ELR (cell line): ENCODE results near the gene NBPF1.
"Not testable (repeated sequence)": the region's sequence is repeated elsewhere in the genome, so short reads cannot be mapped to it uniquely, and the experiment has no call there.

Experiments
- DNase-seq: peaks from one replicate; pipeline ENCODE4 v3.0.0-alpha.2; 2015; ENCODE audit warnings: low read depth

NBPF1 gene

DNA sequence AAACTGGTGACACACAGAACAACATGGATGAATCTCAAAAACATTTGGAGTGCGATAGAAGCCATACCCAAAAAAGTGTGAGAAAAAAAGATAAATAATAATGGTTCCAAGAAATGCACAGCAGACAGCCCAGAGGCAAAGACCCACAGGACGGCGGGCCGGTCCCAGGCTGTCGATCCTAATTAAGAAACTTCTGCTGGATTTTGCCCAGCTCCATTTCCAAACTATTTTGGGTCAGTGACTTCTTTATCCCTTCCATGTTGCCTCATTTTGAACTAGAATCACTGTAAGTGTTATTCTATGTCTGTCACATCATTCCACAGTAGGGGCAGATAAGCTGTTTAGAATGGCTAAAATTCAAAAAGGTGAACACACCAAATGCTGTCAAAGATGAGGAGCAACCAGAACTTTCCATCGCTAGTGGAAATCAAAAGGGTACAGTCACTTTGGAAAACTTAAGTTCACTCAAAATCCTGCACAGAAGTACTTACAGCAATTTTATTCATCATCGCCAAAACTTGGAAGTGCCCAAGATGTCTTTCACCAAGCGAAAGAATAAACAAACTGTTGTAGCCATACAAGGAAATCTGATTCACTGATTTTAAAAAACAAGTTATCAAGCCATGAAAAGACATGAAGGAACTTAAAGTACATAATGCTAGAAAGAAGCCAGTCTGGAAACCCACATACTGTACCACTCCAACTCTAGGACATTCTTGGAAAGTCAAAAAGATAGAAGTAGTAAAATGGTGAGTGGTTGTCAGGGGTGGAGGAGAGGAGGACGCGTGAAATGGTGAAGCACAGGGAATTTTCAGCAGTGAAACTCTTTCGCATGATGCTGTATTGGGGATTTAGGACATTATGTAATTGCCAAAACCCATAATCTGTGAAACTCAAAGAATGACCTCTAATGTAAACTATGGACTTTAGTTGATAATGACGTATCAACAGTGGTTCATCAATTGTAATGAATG is 7.5 kb downstream of the NBPF1 start:
- no peak for DNase-seq

DNA sequence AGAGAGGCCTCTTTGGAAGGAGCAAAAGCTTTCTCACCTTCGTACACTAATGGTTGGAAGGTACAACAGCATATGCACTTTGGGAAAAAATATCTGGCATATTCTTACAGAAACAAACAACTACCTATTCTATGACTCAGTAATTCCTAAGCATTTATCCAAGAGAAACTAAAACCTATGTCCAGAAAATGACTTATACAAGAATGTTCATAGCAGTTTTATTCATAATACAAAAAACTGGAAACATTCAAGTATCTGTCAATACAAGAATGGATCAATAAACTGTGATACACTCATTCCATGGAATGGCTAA is 8.2 kb downstream of the NBPF1 start:
- DNase-seq = peak; percentile 1

DNA sequence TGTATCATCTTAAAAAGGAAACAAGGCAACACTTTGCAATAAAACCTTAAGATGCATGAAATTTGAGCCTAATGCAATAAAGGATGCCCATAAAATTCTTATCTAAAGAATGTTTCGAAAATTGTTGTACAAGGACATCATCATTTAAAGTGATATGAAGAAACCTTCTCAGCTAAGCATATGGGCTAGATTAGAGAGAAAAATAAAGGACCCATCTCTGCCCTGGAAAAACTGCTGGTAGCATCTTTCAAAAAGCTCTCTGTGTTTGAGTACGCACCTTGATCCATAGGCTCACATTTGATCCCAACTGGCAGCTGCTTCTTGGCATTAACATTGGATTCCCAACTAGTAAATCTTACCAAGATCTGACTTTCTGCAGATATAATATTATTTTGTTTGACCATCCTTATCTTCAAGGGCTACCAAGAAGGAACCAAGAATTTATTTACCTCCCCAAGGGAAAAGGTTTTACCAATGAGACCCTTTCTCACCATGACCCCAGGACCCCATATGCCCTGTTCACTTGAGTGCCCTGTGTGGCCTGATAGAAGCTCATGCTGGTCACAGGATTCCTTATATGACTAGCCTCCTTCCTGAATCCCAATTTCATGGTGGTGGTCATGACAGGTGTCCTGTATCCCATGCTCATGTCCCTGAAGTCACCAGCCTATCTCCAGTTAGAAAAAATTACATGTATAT is 8.7 kb downstream of the NBPF1 start:
- not testable (repeated sequence) for DNase-seq

DNA sequence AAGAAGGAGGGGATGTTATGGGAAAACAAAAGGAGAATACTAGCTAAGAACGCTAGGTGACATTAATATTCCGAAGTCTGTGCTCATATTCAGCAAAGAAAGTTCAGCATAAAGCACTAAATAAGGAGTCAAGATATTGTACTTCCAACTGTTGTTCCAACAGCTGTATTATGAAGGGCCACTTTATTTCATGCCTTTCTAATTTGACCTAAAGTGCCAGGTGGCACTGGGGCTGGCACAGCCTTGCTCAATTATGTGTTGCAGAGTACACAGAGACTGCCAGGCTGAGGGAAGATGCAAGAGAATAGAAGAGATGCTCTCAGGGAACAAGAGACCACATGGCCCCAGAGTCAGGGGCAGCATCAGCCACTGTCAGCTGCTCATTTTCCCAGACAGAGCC is 9.7 kb downstream of the NBPF1 start:
- not testable (repeated sequence) for DNase-seq

DNA sequence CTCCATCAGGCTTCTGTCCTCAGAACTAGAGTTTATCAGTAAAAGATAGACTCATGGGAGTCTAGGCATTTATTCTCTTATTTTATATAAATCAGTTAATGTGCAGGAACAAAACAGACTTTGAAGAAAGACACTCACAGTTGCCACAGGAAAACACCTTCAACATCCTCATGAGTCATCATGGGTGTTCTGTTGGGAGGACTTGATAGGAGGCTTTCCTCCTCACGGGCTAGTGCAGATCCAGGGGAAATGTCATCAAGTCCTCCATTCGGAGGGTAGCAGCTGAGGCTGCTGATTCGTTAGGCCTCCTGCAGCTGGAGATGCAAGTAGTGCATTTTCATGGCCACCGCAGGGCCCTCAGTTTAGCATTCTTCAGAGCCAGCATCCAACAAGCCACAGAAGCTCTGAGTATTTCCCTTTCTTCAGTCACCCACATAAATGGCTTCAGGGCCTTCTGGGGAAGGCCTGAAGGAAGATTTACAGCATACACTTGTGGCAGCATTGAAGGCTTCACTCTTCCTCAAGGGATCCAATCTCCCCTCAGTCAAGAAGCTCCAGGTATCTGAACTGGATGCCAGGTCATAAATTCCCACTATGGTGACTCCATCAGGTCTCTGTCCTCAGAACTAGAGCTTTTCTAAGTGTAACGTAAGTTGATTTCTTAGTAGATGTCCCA is 10.9 kb downstream of the NBPF1 start:
- DNase-seq = not testable (repeated sequence)

DNA sequence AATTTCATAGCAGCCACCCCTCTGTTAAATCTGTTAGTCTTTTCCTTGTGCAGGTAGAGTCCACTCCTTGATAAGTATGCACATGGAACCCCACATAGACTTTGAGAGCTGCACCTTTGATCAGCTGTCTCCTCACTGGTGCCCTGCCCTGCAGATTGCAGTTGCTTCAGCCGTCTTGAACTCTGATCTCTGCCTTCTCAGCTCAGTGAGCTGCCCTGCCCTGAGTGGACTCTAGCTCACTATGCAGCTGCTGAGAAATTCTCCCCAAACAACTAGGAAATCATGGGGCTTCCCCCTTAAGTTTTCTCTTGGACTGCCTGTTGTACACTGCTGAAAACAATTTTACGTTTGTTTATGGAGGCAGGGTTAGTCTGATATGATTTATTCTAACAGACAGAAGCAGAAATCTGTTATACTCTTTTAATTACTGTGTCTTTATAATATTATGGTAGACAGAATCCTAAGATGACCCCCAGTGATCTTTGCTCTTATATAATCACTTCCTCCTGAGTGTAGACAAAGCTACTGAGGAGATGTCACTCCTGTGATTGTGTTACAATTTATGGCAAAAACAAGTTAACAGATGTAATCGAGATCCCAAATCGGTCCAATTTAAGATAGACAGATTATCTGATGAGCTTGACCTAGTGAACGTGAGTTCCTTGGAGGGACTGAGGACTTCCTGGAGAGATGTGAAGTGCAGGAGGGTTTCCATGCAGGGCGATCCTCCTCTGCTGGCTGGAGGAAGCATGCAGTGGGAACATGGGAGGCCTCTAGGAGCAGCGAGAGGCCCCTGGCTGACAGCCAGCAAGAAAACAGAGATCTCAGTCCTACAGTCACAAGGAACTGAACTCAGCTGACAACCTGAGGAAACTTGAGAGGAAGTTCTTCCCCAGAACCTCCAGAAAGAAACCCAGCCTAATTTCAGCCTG is 12.2 kb downstream of the NBPF1 start:
- DNase-seq = not testable (repeated sequence)

DNA sequence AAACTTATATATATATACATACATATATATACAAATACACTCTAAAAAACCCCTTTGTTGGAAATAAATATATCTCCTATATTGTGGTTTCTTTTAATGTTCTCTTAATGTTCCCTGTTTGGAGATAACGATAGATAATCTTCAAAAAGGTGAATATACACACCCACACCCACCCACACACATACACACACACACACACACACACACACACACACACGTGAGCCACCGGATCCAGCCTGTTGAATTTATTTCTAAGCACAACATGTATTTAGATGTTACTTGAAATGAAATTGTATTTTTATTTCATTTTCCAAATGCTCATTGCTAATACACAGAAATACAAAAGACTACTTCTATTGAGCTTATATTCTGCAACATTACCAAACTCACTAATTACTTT is 14.0 kb downstream of the NBPF1 start:
- not testable (repeated sequence) for DNase-seq

DNA sequence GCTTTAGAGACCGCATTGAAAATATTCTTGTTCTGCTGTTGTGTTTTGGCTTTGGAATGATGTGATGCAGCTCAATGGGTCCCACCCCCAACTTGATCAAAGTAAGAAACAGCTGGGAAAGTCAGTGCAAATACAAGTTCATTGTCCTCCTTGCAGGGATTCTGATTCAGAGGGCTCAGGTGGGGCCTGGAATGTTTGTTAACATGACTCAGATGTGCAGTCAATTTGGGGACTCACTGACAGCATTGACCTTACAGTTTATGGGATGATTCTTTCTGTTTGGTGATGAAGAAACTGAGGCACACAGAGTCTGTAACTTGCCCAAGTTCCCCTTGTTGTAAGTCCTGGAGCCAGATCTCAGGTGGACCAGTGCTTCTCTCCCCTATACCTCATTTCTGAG is 18.1 kb downstream of the NBPF1 start:
- not testable (repeated sequence) for DNase-seq

DNA sequence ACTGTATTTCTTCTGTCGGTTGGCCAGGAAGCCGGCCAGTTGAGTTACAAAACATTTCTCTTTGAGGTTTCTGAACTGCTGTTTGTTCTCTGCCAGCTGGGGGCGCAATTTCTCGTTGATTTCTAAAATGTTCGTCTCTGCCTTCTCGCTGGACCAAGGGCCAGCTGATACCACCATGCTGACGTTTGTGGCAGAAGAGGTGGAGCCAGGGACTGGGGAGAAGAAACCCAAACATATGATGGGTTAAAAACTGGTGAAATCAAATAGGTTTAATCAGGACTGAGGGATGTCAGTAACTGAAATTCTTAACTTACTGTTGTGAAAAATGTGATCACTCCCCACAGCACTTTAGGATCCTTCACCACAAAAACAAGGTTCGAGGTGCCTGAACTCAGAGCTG is 21.5 kb downstream of the NBPF1 start:
- not testable (repeated sequence) for DNase-seq

DNA sequence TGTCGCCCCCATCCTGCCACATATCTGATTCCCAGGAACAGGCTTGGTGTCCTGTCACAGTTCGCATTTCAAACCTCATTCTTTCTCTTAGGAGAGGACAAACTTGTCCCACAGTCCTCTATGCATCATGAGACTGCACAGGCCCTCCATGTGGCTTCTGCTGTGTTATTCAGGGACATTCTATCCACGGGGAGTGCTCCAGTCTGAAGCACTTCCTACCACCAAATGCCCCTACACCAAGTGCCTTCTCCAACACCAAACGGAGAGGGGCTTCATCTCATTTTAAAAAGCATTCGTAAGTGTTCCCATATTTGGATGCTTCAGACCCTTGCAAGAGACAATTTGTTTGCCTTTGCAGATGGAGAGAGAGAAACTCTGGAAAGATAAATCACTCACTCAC is 25.3 kb downstream of the NBPF1 start:
- DNase-seq = not testable (repeated sequence)

DNA sequence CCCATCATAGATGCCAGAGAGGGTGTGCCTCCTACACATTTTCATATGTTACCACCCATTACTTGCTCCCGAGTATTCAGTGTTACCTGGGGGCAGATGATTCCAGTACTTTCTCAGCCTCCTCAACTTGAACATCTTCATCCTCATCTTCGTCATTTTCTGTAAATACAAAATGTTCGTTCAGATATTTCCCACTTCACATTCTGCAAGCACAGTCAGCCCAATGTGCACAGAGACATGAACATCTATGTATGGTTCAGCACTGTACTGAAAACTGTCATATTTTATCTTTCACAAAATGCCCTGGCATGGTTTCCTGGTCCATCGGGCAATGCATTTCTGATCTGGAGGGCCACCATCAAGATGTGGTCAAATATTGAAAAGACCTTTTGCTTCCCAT is 25.7 kb downstream of the NBPF1 start:
- DNase-seq = not testable (repeated sequence)

DNA sequence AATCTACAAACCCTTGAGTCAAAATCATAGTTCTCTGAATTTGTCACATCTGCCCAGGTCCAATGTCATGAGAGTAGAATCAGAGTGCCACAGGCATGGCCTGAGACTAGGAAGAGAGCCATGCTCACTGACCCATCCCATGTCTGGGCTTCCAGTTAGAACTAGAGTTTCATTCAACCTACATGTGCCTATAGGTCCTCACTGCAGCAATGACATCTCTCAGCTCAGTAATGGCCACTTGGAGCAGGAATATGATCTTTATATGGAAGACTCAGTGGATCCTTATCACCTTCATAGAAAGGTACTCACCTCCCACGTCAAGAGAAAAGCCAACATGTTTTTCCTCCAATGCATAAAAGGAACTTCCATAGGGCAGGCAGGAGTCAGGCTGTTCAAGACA is 48.0 kb downstream of the NBPF1 start:
- not testable (repeated sequence) for DNase-seq

DNA sequence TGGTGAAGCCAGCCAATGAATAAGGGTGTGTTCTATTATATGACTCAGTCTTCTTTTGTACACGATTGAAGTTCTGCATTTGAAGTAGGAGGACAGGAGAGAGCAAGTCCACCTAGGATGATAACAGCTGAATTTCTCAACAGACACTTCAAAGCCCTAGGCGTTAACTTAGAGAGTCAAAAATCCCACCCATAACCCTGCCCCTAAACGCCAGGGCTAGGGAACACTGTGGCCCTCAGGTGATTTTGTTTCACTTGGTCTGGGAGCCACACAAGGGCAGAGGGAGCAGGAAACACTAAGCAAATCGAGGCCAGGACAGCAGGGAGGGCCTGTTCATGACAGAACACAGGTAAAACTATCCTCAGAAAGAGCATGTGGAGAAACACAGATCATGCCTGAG is 52.3 kb downstream of the NBPF1 start:
- not testable (repeated sequence) for DNase-seq

DNA sequence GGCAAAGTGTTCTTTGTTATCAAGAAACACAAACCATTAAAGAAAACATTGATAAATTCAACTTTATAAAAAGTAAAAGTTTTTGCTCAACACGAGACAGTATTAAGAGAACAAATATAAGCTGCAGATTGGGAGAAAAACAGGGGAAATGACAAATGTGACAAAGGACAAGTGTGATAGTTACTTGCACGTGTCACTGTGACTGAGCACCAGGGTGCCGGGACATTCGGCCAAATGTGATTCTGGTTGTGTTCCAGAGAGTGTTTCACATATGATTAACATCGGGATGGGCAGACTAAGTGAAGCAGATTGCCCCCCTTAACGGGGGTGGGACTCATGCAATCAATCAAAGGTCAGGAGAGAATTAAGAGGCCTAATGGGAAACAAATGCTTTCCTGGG is 52.9 kb downstream of the NBPF1 start:
- DNase-seq = not testable (repeated sequence)

DNA sequence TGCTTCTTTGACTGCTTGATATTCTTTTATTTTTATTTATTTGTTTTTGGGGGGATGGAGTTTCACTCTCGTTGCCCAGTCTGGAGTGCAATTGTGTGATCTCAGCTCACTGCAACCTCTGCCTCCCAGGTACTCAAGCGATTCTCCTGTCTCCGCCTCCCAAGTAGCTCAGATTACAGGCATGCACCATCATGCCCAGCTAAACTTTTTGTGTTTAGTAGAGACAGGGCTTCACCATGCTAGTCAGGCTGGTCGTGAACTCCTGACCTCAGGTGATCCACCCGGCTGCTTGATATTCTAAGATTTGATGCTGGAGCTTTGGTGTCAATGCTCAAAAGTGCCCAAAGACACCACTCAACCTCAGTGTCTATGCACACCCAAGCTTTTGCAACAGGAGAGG is 53.7 kb downstream of the NBPF1 start:
- DNase-seq = not testable (repeated sequence)

DNA sequence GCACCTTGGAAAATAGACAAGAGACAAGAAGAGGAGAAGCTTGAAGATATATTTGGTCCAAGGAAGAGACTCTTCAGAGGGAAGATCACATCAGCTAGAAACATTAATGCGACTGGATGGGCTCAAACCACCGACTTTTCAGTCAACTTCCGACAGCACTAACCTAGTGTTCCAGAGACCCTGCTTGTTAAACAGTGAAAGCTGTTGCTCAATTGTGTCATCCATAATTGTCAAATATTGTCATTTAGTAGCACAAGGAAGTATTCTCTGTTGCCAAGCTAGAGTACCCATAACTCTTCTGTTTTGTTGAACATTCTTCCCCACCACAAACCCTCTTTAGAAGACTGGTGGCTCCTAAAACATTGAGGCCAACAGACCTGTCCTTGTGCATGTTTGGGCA is 56.3 kb downstream of the NBPF1 start:
- not testable (repeated sequence) for DNase-seq

DNA sequence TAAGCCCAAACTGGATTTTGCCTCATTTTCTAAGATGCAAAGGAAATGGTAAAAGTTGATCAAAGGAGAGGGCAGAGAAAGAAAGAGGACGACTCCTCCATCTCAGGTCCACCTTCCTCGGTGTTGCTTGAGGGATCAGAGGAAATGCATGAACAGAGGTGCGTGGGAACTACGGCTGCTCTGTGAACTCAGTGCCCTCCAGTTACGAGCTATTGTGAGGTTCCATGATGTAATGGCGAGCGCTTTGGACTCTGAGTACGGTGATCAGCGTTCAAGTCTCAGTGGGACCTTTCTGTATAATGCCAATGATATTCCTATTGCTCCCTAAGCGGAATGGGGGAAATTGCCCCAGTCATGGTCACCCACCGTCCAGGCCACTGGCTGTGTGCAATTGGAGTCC is 60.1 kb downstream of the NBPF1 start:
- DNase-seq = not testable (repeated sequence)

DNA sequence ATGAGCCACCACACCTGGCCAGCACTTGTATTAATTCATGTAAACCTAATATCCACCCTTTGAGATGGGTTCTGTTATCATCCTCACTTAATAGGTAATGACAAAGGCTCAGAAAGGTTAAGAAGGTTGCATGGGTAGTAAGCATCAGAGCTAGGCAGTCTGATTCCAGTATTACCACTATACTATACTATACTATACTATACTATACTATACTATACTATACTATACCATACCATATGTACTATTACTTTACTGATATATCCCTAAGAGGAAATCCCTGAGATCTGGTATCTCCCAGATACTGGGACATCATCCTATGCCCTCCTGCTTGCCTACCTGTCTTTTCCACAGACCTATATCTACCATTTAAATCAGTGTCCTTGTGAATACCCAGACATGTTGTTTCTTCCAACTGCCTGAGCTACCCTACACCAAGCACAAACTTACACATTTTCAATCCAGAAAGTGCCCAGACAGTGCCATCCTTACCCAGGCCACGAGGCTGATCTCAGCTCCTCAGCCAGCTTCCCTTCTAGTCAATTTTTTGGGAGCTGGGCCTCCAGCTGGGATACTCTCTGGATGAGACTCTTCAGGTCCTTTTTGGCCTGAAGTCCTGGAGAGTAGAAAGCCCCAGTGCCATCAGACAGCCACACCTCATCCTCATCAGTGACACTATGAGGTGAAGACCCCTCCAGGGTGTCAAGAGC is 63.0 kb downstream of the NBPF1 start:
- not testable (repeated sequence) for DNase-seq

DNA sequence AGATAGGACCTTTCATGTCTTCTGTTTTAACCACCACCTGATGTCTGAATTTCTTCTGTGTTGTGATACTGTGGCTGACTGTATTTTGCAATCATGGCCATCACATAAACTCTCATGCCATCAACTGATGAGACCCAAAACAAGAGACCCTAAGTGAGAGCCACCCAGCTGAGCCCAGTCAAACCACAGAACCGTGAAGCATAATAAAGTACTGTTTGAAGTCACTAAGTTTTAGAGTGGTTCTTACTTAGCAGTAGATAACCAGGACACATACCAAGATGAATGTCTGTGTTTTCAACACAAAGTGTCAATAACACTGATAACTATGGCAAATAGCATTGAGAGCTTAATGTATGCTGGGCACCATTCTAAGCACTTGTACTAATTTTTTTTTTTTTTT is 63.8 kb downstream of the NBPF1 start:
- not testable (repeated sequence) for DNase-seq

DNA sequence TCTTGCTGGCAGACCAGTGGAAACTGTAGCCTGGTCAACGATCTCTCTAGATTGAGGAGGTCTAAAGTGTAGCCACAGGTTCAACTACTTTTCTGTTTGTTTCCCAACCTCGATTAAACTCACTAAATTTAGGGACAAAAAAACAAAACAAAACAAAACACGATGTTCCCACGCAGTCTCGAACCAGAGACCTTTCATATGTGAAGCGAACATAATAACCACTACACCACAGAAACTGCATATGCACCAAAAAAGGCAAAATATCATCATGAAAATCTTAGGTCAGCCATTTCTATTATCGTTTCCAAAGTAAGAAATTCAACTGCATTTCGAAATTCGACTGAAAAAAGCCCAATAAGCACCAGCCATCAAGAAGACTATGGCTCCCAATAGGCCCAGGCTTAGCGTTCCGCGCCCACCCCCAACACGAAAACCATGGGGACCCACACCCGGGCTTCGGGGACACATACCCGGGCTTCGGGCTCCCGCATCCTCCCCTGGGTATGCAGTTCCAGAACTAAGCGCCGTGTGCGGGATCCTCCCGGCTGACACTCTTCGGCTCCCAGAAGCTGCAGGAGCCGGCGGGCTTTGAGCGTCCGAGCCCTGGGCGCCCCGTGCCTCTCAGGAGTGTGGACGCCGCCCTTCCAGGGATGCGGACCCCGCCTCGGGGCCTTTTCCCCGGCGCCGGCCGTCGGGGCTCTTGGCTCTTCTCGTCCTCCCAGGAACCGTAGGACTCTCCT is 65.7 kb downstream of the NBPF1 start:
- not testable (repeated sequence) for DNase-seq
